Hematopoietic multipotent progenitor cell treated with erythropoietin and hydrocortisone succinate and interleukin-3 and kit ligand, for 17 days (in vitro differentiated cells): ENCODE measurements around the gene CHCHD6.

Experiments
- DNase-seq: peaks from one replicate; pipeline ENCODE4 v3.0.0-alpha.2; 2015; ENCODE audit warnings: low spot score

The CHCHD6 gene

DNA sequence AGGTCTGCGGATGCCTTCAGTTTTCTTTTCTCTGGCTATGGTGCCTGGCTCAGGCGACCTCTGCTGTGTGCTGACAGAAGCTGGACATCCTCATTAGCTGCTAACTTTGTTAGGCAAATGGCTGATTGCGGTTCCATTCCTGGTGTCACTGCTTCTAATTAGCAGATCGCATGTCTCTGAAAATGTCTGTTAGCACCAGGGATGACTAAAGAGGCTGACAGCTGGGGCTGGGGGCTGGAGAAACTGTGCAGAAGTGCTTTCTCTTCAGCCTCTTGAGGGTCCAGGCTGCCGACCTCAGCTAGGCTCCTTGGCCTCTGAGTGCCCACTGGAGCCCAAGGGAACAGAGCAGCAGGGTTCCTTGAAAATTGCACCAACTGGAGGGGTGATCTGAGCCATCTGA, 39.3 kb downstream of the CHCHD6 start:
- DNase-seq: no peak

DNA sequence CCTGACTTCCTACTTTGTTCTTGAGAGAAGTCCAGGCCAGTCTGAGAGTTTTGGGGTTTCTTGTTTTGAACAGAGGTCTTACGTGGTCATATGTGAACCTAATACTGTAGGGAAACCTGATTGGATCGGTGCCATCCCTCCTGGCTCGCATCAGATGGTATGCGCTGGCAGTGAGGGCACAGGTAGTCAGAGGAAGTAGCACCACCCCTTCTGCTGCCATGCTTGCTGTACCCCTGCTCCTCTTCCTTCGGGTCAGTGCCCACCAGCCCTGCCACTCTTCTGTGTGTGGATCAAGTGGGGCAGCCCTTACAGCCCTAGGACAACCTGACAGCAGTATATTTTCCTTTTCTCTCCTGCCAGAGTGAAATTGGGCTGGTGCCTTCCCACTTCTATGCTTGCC, 39.7 kb downstream of the CHCHD6 start:
- DNase-seq: no peak

DNA sequence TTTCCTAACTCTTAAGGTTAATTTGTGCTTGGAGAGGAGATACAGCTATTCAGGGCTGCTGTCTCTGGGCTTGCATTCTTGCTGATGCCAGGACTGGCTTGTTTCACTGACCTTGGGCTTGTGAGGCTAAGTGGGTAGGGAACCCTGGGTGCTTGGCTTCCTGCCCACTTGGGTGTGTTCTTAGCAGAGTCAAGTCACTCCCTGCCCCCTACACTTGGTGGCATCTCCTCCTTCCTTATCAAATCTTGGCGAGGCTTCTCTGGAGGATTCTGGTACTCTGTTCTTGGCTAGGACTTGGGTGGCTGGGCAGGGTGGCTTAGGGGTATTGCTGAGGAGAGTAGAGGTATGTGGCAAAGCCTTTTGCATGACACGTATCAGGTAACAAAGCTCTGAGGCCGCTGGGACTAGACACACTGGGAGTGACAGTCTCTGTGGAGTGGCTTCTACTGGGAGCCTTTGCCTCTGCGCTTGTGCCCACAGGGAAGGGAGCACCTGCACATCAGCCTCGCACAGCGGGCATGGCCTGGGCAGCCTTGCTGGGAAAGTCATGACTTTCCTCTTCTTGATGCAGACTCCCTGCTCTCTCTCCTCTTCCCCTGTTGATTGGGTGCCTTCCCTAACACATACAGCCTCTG, 41.8 kb downstream of the CHCHD6 start:
- DNase-seq: no peak

- DNase-seq: no peak
These were observed 42.5 kb downstream of the CHCHD6 start for GRCh38 chr3:126746395-126747177.

DNA sequence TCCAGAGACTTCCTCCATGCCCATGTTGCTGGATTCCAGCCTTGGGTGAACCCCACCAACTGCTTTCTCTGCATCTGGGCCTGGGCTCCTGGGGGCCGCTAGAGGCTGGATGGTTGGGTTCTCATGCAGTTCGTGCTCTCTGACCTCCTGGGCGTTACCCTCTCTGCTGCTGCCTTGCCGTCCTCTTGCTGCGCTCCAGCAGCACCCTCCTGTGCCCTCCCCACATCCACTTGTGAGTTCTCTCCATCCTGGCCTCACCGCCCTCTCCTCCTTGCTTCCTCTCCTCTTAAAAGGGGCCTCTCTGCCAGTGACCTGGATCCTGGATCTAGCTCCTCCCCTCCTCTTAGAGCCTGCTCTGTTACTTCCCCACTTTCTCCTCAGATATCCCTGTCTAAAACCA, 43.7 kb downstream of the CHCHD6 start:
- no peak for DNase-seq

DNA sequence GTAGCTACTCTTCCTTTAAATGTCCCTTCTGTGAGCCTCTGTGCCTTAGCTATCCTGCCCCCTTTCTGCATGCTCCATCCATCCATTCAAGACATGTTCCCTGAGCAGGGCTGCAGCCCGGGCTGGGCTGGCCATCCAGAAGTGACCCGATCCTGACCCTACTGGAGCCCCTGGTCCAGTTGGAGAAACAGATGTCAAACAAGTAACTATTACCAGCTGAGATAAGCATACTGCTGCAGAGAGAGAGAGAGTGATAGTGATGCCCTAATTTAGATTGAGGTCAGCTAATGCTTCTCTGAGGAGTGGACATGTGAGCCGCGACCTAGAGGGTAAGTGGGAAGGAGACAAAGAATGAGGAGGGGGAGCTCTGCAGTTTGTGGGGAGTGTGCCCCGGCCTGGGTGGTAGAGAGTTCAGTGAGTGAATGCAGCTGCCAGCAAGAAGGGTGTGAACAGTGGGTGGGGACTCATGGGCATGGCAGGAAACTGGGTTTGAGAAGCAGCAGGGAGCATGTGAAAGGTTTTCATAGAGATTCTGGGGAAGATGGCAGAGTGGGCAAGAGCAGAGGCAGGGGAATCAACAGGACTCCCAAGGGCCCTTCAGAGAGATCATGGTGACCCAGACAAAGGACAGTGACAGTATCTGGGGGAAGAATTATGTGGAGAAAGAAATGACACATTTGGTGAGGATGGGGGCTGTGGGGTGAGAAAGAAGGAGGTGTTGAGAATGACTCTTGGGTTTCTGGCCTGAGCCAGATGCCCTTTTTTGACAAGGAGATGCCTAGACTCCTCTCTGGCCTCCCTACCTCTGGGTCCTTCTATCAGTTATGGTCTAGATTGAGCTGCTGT, 44.9 kb downstream of the CHCHD6 start:
- no peak for DNase-seq

DNA sequence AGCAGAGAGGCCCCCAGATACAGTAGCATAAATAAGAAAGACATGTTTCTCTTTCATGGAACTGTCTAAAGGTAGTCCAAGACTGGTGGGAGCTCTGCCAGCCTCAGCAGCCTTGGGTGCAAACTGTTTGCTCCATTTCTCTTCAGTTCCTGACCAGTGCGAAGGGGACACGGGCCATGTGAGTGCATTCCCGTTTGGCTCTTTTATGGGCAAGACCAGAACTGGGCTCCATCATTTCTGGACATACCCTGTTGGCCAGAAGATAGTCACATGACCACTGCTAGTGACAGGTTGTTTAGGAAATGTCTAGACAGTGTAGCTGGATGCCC, 45.5 kb downstream of the CHCHD6 start:
- no peak for DNase-seq

DNA sequence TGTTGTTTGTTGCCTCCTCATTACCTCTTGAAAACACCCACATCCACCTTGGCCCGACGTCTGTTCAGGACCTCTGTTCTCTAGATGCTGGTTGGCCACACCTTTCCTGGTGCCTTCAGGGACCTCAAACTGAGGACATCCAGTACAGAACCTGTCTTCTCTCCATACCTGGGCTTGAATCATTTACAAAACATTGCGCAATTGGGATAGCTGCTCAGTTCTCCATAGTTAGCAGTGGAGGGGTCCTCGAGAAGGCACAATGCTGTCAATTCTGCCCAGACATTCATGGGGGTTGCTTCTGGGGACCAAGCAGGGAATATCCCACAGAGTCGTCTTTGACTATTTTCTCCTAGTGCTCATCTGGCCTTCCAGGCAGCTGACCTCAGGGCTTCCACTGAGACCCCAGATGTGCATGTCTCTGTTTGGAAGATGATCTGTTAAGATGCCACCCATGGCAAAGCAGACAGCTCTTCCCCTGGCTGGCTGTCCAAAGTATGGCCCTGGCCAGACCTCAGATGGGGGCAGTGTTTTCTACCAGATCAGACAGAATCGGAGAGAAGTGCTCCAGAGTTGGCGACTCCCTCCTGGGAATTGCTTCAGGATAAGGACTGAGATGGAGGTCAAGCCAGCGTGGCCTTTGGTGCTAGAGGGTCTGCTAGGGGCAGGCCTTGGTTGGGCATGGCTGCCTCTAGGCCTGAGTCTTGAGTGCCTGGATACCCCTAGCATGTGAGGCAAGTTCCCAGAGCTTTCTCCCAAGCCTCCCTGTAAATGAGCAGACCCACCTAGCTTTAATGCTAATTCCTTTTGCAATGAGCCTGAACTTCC, 46.1 kb downstream of the CHCHD6 start:
- DNase-seq: no peak

DNA sequence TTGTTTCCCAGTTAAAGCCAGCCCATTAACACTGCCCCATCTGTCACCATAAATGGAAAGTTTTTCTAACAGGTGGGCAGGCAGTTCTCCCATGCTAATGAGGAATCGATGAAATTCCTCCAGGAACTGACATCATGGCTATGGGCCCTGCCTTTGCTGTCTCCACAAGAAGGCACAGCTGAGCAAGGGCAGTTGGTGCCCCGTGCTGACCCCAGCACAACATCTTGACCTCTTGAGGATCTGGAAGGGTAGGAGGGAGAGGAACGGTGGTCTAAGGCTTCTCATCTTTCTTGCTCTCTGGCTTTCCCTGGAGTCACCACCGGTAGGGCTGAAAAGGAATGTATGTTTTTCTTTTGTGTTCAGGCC, 46.7 kb downstream of the CHCHD6 start:
- DNase-seq: no peak

- DNase-seq: no peak
These were observed 47.7 kb downstream of the CHCHD6 start for GRCh38 chr3:126751611-126752302.

GRCh38 chr3:126752303-126753190, 48.5 kb downstream of the CHCHD6 start:
- no peak for DNase-seq

DNA sequence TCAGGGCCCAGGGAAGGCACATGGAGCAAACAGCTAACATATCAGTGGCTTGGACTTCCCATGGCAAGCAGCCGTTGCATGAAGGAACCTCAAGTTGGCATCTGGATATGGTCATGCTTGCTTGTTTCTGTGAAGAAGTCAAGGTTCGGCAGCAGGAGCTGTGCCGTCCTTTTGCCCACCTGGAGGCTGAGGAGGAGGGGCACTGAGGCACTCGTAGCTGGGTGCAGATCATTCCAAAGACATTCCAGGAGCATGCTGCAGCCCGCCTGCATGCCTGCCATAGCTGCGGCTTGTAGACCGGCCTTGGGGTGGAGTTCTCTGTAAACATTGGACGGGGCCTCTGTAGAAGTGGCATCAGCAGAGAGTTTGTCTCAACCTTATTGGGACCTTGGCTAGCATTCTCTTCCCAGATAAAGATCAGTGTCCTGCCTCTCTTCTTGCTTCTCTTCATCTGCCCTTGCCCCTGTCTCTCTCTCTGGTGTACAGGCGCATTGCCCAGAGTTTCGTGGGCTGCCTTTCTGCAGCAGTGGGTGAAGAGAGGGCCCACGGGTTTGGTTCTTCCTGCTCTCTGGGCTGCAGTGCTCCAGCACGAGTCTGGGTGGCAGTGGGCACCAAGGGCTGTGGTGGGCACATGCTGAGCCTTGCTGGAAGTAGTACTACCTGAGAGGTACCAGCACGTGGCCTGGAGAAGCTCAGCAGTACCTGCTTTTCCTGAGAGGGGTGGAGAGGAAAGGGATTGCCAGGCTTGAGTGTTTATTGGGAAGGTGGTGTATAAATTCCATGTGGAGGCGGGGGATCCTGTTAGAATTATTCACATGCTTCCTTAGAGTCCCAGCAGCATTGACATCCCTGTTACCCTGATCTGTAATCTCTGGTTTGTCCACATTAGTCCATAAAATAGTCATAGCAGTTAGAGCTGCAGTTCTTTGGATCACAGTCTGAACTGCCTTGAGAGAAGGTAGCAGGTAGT, 49.4 kb downstream of the CHCHD6 start:
- no peak for DNase-seq

- no peak for DNase-seq
These were observed 51.8 kb downstream of the CHCHD6 start for GRCh38 chr3:126755866-126756265.

- no peak for DNase-seq
These were observed 54.0 kb downstream of the CHCHD6 start for GRCh38 chr3:126758026-126758425.

DNA sequence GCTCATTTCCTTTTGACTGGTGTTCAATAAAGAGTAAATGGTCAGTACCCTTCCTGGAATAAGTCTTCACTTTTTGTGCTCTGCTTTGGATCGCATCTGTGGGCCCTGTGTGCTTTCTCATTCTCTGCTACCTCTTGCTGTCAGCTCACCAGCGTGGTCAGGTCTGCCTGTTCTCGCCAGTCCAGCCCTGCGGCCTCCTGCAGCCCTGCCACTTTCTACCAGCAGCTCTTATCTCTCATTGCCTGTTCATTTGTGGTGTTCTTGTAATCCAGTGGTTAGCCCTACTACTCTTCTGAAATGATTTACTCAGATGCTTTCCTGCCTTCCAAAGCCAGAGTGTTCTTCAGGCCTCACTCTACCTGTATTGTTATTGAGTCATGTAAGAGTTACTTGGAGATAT, 54.8 kb downstream of the CHCHD6 start:
- no peak for DNase-seq

DNA sequence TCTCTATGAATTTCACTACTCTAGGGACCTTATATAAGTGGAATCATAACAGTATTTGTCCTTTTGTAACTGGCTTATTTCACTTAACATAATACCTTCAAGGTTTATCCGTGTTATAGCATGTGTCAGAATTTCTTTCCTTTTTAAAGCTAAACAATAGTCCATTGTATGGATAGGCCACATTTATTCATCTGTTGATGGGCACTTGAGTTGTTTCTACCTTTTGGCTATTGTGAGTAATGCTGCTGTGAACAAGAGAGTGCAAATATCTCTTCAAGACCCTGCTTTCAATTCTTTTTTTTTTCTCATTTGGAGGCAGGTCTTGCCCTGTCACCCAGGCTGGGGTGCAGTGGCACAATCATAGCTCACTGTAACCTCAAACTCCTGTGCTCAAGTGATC, 56.5 kb downstream of the CHCHD6 start:
- DNase-seq: no peak

GRCh38 chr3:126763035-126763434, 59.0 kb downstream of the CHCHD6 start:
- no peak for DNase-seq

- no peak for DNase-seq
These were observed 61.4 kb downstream of the CHCHD6 start for GRCh38 chr3:126765187-126766069.
